ENCODE results near the gene RSPH1. TPM values are rescaled to one million over a fixed set of nuclear protein-coding genes. Genes with fewer than 3 reads are reported as not detected.

The RSPH1 gene
- total and polyA plus RNA-seq, 4 donors, result 0.09 to 0.17 (median 0.16) TPM; not detected in 1

DNA sequence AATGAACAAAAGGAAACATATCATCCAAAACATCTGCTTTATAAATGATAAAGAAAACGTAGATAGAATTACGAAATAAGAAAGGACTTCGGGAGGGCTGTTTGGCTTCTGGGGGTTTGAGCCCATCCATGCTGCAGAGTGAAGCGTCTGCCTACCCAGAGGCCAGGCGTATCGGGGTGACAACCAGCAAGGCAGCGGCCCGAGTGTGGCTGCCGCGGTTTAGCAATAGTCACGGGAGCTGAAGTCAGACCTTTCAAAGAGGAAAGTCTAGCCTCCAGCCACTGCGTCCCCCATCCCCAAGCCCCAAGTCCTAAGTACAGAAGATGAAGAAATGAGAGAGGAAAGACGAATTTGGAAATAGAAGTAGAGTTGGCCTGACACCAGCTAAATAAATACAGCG lies 26.2 kb upstream of the RSPH1 start:
- 88% methylated on average over 14 of the region's 14 CpGs for WGBS

DNA sequence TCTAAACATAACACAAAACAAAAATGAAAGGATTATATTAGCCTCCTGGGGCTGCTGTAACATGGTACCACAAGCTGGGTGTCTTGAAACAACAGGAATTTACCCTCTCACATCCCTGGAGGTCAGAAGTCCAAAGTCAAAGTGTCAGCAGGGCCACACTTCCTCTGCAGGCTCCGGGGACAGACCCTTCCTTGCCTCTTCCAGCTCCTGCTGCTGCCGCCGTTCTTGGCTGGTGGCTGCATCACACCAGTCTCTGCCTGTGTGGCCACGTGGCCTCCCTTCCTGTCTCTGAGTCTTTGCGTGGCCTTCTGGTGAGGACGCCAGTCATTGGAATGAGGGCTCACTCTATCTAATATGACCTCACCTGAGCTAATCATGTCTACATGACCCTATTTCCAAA lies 25.8 kb upstream of the RSPH1 start:
- WGBS, result 86% methylated on average over 6 of the region's 6 CpGs
- H3K36me3 ChIP-seq (ENCODE audit: control insufficient read depth in 4 of 4, insufficient read depth in 3 of 4, low read depth in 1 of 4, low read length in 3 of 4), result peaks cover 0 to 10% (median 6%) of the 10 kb centered on the region in 4 donors
- H3K9ac ChIP-seq (ENCODE audit: low read depth in 1 of 2, low read length in 2 of 2), result no peak overlapping the region
- TF ChIP-seq HNF4G (IDR thresholded peaks at IDR 0.05) (no peak), GABPA (IDR thresholded peaks at IDR 0.05 in 1 of 2, conservative IDR thresholded peaks at IDR 0.05 in 1 of 2) (no peak), FOXA2 (IDR thresholded peaks at IDR 0.05) (no peak)
- DNase-seq (ENCODE audit: low spot score), result no peak
- no peaks in the 10 kb centered on the region for H3K9me3 ChIP-seq (ENCODE audit: control insufficient read depth in 4 of 4, low read length in 3 of 4)
- H3K27me3 ChIP-seq (ENCODE audit: control insufficient read depth in 4 of 4, insufficient read depth in 4 of 4, low read length in 3 of 4), result no peaks in the 10 kb centered on the region
- H3K4me3 ChIP-seq (ENCODE audit: low read depth in 1 of 3, low read length in 3 of 3), result no peak overlapping the region
- H3K4me1 ChIP-seq (ENCODE audit: control insufficient read depth in 4 of 4, insufficient read depth in 4 of 4, low read length in 3 of 4), result peaks cover 0 to 19% (median 14%) of the 10 kb centered on the region in 4 donors
- no peak overlapping the region for H3K27ac ChIP-seq (ENCODE audit: low read depth in 1 of 2, low read length in 2 of 2)

More for the DNA sequence above, 26.2 kb upstream of the RSPH1 start:
- H3K9me3 ChIP-seq (ENCODE audit: control insufficient read depth in 4 of 4, low read length in 3 of 4), result no peaks in the 10 kb centered on the region
- no peak for DNase-seq (ENCODE audit: low spot score)
- peaks cover 3 to 24% (median 18%) of the 10 kb centered on the region in 4 donors for H3K4me1 ChIP-seq (ENCODE audit: control insufficient read depth in 4 of 4, insufficient read depth in 4 of 4, low read length in 3 of 4)
- no peak for TF ChIP-seq FOXA1 (IDR thresholded peaks at IDR 0.05)
- no peak for TF ChIP-seq GABPA (IDR thresholded peaks at IDR 0.05 in 1 of 2, conservative IDR thresholded peaks at IDR 0.05 in 1 of 2)
- TF ChIP-seq HNF4A (conservative IDR thresholded peaks at IDR 0.05), result no peak
- no peak for TF ChIP-seq RAD21 (IDR thresholded peaks at IDR 0.05)
- TF ChIP-seq YY1 (IDR thresholded peaks at IDR 0.05), result no peak
- TF ChIP-seq, protein P1, sequence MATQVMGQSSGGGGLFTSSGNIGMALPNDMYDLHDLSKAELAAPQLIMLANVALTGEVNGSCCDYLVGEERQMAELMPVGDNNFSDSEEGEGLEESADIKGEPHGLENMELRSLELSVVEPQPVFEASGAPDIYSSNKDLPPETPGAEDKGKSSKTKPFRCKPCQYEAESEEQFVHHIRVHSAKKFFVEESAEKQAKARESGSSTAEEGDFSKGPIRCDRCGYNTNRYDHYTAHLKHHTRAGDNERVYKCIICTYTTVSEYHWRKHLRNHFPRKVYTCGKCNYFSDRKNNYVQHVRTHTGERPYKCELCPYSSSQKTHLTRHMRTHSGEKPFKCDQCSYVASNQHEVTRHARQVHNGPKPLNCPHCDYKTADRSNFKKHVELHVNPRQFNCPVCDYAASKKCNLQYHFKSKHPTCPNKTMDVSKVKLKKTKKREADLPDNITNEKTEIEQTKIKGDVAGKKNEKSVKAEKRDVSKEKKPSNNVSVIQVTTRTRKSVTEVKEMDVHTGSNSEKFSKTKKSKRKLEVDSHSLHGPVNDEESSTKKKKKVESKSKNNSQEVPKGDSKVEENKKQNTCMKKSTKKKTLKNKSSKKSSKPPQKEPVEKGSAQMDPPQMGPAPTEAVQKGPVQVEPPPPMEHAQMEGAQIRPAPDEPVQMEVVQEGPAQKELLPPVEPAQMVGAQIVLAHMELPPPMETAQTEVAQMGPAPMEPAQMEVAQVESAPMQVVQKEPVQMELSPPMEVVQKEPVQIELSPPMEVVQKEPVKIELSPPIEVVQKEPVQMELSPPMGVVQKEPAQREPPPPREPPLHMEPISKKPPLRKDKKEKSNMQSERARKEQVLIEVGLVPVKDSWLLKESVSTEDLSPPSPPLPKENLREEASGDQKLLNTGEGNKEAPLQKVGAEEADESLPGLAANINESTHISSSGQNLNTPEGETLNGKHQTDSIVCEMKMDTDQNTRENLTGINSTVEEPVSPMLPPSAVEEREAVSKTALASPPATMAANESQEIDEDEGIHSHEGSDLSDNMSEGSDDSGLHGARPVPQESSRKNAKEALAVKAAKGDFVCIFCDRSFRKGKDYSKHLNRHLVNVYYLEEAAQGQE (IDR thresholded peaks at IDR 0.05), result no peak
- TF ChIP-seq, protein P2, sequence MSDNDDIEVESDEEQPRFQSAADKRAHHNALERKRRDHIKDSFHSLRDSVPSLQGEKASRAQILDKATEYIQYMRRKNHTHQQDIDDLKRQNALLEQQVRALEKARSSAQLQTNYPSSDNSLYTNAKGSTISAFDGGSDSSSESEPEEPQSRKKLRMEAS (IDR thresholded peaks at IDR 0.05), result no peak
- TF ChIP-seq SP1 (IDR thresholded peaks at IDR 0.05), result no peak
- no peak for TF ChIP-seq RXRA (IDR thresholded peaks at IDR 0.05)
- no peak for TF ChIP-seq NR2F2 (IDR thresholded peaks at IDR 0.05)
- TF ChIP-seq EGR1 (IDR thresholded peaks at IDR 0.05; ENCODE audit: low read depth in 2 of 2), result no peak
- no peak for TF ChIP-seq JUND (IDR thresholded peaks at IDR 0.05)
- no peak for TF ChIP-seq HNF4G (IDR thresholded peaks at IDR 0.05)
- peaks cover 0 to 10% (median 6%) of the 10 kb centered on the region in 4 donors for H3K36me3 ChIP-seq (ENCODE audit: control insufficient read depth in 4 of 4, insufficient read depth in 3 of 4, low read depth in 1 of 4, low read length in 3 of 4)
- no peaks in the 10 kb centered on the region for H3K27me3 ChIP-seq (ENCODE audit: control insufficient read depth in 4 of 4, insufficient read depth in 4 of 4, low read length in 3 of 4)
- H3K27ac ChIP-seq (ENCODE audit: low read depth in 1 of 2, low read length in 2 of 2), result no peak overlapping the region
- no peak overlapping the region for H3K9ac ChIP-seq (ENCODE audit: low read depth in 1 of 2, low read length in 2 of 2)
- no peak overlapping the region for H3K4me3 ChIP-seq (ENCODE audit: low read depth in 1 of 3, low read length in 3 of 3)

DNA sequence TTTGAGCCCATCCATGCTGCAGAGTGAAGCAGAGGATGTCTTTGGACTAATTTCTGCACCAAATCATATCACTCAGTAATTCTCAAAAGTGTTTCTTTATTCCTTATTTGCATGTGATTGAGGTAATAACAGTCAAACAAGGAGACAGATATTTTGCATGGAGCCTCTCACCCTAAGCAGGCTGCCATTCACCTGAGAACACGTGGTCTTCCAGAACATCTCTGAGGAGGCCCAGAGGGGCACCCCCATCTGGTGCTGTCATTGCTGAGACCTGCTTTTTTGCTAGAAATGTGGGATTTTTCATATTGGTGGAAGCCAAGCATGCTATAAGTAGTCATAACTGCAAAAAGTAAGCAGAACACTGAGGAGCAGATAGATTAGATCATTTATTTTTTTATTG lies 25.4 kb upstream of the RSPH1 start:
- TF ChIP-seq, protein P3, sequence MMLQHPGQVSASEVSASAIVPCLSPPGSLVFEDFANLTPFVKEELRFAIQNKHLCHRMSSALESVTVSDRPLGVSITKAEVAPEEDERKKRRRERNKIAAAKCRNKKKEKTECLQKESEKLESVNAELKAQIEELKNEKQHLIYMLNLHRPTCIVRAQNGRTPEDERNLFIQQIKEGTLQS (IDR thresholded peaks at IDR 0.05), result no peak
- TF ChIP-seq, protein P1 (IDR thresholded peaks at IDR 0.05), result no peak
- no peak for TF ChIP-seq HNF4A (conservative IDR thresholded peaks at IDR 0.05)
- TF ChIP-seq, protein P2 (IDR thresholded peaks at IDR 0.05), result no peak
- Histone ChIP-seq H3K4me1 (ENCODE audit: control insufficient read depth in 4 of 4, insufficient read depth in 4 of 4, low read length in 3 of 4) (peaks cover 0 to 15% (median 9%) of the 10 kb centered on the region in 4 donors), H3K36me3 (ENCODE audit: control insufficient read depth in 4 of 4, insufficient read depth in 3 of 4, low read depth in 1 of 4, low read length in 3 of 4) (peaks cover 0 to 10% (median 6%) of the 10 kb centered on the region in 4 donors), H3K4me3 (ENCODE audit: low read depth in 1 of 3, low read length in 3 of 3) (no peak overlapping the region), H3K9me3 (ENCODE audit: control insufficient read depth in 4 of 4, low read length in 3 of 4) (no peaks in the 10 kb centered on the region), H3K27me3 (ENCODE audit: control insufficient read depth in 4 of 4, insufficient read depth in 4 of 4, low read length in 3 of 4) (no peaks in the 10 kb centered on the region), H3K9ac (ENCODE audit: low read depth in 1 of 2, low read length in 2 of 2) (no peak overlapping the region), H3K27ac (ENCODE audit: low read depth in 1 of 2, low read length in 2 of 2) (no peak overlapping the region)
- 98% methylated on average over 1 of the region's 1 CpG for WGBS
- no peak for DNase-seq (ENCODE audit: low spot score)
